GM12874 (cell line): Measurements from ENCODE around the gene TOM1.

Experiments used
- TF ChIP-seq, protein P1 (sequence below): IDR thresholded peaks from 2 replicates; pipeline ENCODE4 v1.5.1; 2011; ENCODE audit warnings: low read depth, mild to moderate bottlenecking, control low read depth, low read length, moderate library complexity; ENCODE audit not compliant: insufficient read depth

TOM1 gene

DNA sequence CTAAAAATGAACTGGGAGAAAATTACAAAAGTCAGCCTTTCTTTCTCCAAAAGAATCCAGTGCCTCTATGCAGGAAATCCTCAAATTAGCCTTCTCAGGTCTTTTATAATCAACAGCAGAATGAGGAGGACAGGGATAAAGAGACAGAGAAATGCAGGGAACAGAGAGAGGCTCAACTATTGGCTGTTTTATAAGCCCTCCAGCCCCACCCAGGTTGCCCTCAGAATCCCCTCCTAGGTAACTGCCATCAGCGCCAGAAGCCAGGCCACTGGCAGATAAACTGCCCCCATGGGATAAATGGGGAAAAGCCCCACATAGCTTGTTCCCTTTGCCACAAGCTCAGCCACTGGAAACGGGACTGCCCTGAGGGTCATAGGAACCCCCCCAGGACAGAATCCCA is 70.3 kb downstream of the TOM1 start:
- TF ChIP-seq, protein P1, sequence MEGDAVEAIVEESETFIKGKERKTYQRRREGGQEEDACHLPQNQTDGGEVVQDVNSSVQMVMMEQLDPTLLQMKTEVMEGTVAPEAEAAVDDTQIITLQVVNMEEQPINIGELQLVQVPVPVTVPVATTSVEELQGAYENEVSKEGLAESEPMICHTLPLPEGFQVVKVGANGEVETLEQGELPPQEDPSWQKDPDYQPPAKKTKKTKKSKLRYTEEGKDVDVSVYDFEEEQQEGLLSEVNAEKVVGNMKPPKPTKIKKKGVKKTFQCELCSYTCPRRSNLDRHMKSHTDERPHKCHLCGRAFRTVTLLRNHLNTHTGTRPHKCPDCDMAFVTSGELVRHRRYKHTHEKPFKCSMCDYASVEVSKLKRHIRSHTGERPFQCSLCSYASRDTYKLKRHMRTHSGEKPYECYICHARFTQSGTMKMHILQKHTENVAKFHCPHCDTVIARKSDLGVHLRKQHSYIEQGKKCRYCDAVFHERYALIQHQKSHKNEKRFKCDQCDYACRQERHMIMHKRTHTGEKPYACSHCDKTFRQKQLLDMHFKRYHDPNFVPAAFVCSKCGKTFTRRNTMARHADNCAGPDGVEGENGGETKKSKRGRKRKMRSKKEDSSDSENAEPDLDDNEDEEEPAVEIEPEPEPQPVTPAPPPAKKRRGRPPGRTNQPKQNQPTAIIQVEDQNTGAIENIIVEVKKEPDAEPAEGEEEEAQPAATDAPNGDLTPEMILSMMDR = no peak

DNA sequence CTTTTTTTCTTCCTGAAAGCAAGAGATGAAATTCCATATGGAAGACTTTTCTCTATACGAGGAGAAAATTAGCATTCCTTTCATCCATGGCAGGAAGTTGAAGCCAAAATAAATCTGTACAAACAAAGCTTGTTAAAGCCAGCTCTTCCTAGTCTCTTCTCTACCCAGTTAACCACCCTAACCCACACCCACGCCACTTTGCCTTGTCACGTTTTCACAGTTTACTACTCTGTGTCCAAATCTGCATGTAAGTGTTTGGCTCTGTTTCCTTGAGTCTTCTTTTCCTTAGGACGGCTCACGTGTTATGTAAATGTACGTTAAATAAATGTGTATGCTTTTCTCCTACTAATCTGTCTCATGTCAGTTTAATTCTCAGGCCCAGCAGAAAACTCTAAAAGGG is 74.1 kb downstream of the TOM1 start:
- TF ChIP-seq, protein P1 = no peak

DNA sequence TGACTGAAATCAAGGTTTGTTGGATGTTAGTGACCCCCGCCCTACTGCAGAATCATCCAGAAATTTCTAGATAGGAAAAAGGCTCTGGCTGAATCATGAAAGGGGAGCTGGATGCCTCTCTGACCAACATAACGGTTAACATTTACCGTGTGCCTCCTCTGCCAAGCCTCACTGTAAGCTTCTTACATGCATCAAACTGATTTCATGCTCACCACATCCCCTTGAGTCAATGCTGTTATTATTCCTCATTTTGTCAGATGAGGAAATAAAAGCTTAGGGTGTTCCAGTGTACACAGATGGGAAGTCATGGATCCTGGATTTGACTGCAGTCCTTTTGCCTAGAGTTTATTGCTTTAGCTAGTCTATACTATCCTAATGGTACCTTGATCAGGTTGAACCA is 75.3 kb downstream of the TOM1 start:
- TF ChIP-seq, protein P1 = no peak

DNA sequence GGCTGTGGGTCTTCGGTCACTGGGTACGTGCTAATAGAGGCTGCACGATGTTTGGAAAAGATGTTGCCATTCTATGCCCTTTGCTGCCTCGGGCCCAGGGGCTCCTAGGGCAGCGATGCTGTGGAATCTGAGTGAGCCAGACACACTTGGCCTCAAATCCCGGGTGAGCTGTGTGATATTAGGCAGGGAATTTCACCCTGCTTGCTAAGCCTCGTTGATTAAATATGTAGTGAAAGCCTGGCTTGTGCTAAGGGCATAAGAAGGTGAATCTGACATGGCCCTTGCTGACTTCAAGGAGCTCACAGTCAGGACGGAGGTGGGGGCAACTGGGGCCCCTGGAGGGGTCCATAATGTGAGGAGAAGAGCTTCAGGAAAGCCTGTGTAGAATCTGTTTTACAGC is 75.8 kb downstream of the TOM1 start:
- TF ChIP-seq, protein P1 = no peak

DNA sequence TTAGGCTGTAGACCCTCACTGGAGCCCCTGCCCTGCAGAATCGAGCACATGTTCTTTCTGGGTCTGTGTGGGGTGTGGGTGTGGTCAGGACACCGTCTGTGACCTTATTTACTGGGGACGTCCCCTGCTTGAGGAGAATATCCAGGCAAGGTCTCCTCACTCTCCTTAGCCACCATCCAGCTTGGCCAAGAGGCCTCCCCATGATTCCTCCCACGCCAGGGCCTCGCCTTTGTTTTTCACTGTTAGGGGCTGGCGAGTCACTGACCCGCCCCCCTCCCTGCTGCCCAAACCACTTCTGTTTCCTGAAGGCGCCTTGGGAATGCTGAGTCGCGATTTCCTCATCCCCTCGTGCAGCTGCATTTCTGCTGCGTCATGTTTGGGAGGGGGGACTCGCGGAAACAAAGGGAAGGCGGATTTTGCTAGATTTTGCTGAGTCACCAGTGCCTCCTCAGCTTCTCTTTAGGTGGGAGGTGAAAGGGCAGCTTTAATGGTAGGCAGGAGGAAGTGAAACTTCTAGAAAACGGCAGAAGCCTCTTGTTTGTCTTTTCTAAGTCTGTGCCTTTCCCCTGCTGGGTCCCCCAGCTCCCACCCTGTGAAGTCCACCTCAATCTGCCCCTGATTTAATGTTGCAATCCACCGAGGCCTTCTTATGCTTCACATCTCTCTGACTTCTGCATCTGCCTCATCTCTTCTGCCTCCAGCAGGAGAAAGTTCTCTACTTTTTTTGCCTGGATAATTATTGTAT is 77.2 kb downstream of the TOM1 start:
- TF ChIP-seq, protein P1 = no peak

DNA sequence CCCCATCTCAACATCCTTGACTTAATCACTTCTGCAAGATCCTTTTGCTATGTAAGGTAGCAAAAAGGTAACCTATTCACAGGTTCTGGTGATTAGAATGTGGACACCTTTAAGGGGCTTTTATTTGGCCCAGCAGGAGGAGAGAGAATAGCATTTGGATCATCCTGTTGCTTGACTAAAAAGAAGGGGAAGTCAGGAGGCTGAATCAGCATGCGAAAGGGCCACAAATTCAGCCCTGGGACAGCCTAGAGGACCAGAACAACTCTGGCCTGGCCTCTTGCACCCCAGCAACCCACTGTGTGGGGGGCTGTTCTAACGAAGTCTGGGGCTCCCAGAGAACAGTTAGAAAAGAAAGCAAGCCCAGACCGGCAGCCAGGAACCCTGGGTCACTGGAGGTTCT is 78.0 kb downstream of the TOM1 start:
- TF ChIP-seq, protein P1 = no peak

DNA sequence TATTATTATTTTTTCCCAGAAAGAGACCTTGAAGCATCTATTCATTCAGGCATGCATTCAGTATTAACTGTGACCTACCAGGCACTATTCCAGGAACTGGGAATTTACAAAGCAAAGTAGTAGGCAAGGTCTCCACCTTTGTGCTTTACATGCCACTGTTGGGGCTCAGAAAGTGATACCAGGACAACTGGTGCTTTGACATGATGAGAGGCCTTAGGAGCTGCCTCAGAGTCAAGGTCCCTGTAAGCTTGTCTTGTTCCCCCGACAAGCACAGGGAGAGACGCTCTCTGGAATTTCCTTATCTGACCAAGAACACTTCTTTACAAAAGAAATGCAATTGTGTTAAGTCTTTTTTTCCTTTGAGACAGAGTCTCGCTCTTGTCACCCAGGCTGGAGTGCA is 78.9 kb downstream of the TOM1 start:
- TF ChIP-seq, protein P1 = no peak
